NB4 (cell line): ENCODE results near the gene CORO2A.

Source experiments
- CTCF ChIP-seq: IDR thresholded peaks from one replicate; pipeline ENCODE4 v1.5.1; 2012; ENCODE audit warnings: low read depth, low read length
- MYC ChIP-seq: IDR thresholded peaks from 2 replicates; pipeline ENCODE4 v1.6.1; 2011; ENCODE audit warnings: low read depth, low read length

GRCh38 chr9:98127226-98127625 is 65.2 kb downstream of the CORO2A start:
- TF ChIP-seq CTCF (no peak), MYC (no peak)
